Measurements from ENCODE around the gene IQCB1. TPM values are rescaled to one million over a fixed set of nuclear protein-coding genes. Genes with fewer than 3 reads are reported as not detected.
A peak's percentile ranks its signal among the peaks of the same experiment; 100 is the strongest.

IQCB1 gene
- total and polyA plus RNA-seq, 10 of the 15 experiments (the other 5 are each of a cell fraction or from before 2014, with no cell fraction given), result 36.0 to 69.4 (median 48.9) TPM

- Histone ChIP-seq H4K20me1 (ENCODE audit: control insufficient read depth, insufficient read depth) (no peaks in the 10 kb centered on the region), H2AFZ (ENCODE audit: control insufficient read depth, low read depth, low read length) (no peak overlapping the region), H3K9ac (ENCODE audit: control insufficient read depth, insufficient read depth, low read length) (no peak overlapping the region), H3K4me1 (ENCODE audit: control insufficient read depth, insufficient read depth, low read length) (no peaks in the 10 kb centered on the region), H3K79me2 (ENCODE audit: control insufficient read depth, insufficient read depth, low read length) (no peaks in the 10 kb centered on the region; the same call in 1 of the 2 replicates), H3K27me3 (replicated peaks in 1 of 2; ENCODE audit: control insufficient read depth in 2 of 2, insufficient read depth in 2 of 2, low read length in 1 of 2) (no peaks in the 10 kb centered on the region), H3K36me3 (ENCODE audit: control insufficient read depth in 2 of 2, insufficient read depth in 2 of 2, low read length in 1 of 2) (peaks cover 0 to 8% of the 10 kb centered on the region in 2 experiments; a peak in 3 of 4 replicates), H3K4me2 (ENCODE audit: control insufficient read depth, insufficient read depth) (no peak overlapping the region), H3K27ac (ENCODE audit: control insufficient read depth, insufficient read depth) (no peak overlapping the region), H3K4me3 (no peak overlapping the region), H3K9me3 (replicated peaks; ENCODE audit: control insufficient read depth, insufficient read depth, low read length) (no peaks in the 10 kb centered on the region)
- 91% methylated on average over 1 of the region's 1 CpG for WGBS (ENCODE audit: insufficient coverage, insufficient replicate concordance, low lambda C conversion rate, missing lambda C conversion rate)
- TF ChIP-seq TBL1XR1 (IDR thresholded peaks at IDR 0.05; ENCODE audit: low read depth, low read length) (no peak), ZNF592 (IDR thresholded peaks at IDR 0.05) (no peak), CEBPZ (IDR thresholded peaks at IDR 0.05; ENCODE audit: low read depth, low read length) (no peak), POLR2AphosphoS5 (IDR thresholded peaks at IDR 0.05; ENCODE audit: low read length) (no peak)
- FAIRE-seq, result peak; percentile 23
- intact Hi-C loops (cut with micrococcal nuclease; ENCODE audit: unreplicated experiment), result loop anchor here (10.0 kb wide), 1 partner anchor 334 kb away; the partner anchor contains the start of gene POLQ
- ChIA-PET CTCF (no interaction called here), SMC1A (ENCODE audit: uncharacterized antibody, unreplicated experiment) (no interaction called here), POLR2A (no interaction called here), RAD21 (ENCODE audit: unreplicated experiment) (no interaction called here)
- no peak for ATAC-seq
- DNase-seq (ENCODE audit: low read depth, low spot score), result no peak
- in situ Hi-C loops (cut with MboI), result no loop called here
- BruUV-seq (replicated peaks), result no TSS peak
These were observed 43.6 kb upstream of the IQCB1 start for GRCh38 chr3:121878411-121878810.

All from GM12878 (cell line).